GM21367 (cell line): ENCODE results near the gene TTC39B.

Source experiments
- ATAC-seq: cut with Tn5 transposase; IDR thresholded peaks from one replicate; pipeline ENCODE4 v1.9.1; 2021; ENCODE audit not compliant: unreplicated experiment

The TTC39B gene

GRCh38 chr9:15138357-15138686 lies 168.7 kb downstream of the TTC39B start:
- ATAC-seq: no peak

- no peak for ATAC-seq
Observed at GRCh38 chr9:15137658-15138356, 169.2 kb downstream of the TTC39B start.

- no peak for ATAC-seq
Observed at GRCh38 chr9:15137089-15137488, 169.9 kb downstream of the TTC39B start.

GRCh38 chr9:15136646-15137045 lies 170.4 kb downstream of the TTC39B start:
- no peak for ATAC-seq

GRCh38 chr9:15135164-15135792 lies 171.7 kb downstream of the TTC39B start:
- ATAC-seq: peak; percentile 91

GRCh38 chr9:15133488-15133887 lies 173.5 kb downstream of the TTC39B start:
- no peak for ATAC-seq

GRCh38 chr9:15132091-15132490 lies 174.9 kb downstream of the TTC39B start:
- no peak for ATAC-seq

GRCh38 chr9:15131094-15131493 lies 175.9 kb downstream of the TTC39B start:
- ATAC-seq: no peak

GRCh38 chr9:15127831-15128230 lies 179.2 kb downstream of the TTC39B start:
- ATAC-seq: no peak

- no peak for ATAC-seq
Observed at GRCh38 chr9:15121630-15122029, 185.4 kb downstream of the TTC39B start.

- ATAC-seq: no peak
Observed at GRCh38 chr9:15116130-15116580, 190.9 kb downstream of the TTC39B start.

- ATAC-seq: no peak
Observed at GRCh38 chr9:15115702-15116101, 191.3 kb downstream of the TTC39B start.

GRCh38 chr9:15115041-15115440 lies 192.0 kb downstream of the TTC39B start:
- ATAC-seq: no peak
